Transverse colon (tissue), 4 donors: Measurements from ENCODE around the gene PLB1. TPM values are rescaled to one million over a fixed set of nuclear protein-coding genes. Genes with fewer than 3 reads are reported as not detected.
A peak's percentile ranks its signal among the peaks of the same experiment; 100 is the strongest.

Source experiments
- DNase-seq: peaks from one replicate; pipeline ENCODE4 v3.0.0-alpha.2; 2019
- H3K27ac ChIP-seq, 4 donors: fragments of 200-600 bp; sonication (generic); 2 replicates each; pipeline ENCODE4 v1.5.1; 2016 to 2018; ENCODE audit warnings: inconsistent platforms in 4 of 4
- H3K27me3 ChIP-seq: fragments of 200-600 bp; sonication (generic); 2 replicates; pipeline ENCODE4 v1.5.1; 2017; ENCODE audit warnings: inconsistent platforms
- H3K36me3 ChIP-seq, 4 donors: fragments of 200-600 bp; sonication (generic); 2 replicates each; pipeline ENCODE4 v1.5.1; 2017 to 2019; ENCODE audit warnings: inconsistent platforms in 4 of 4
- H3K4me1 ChIP-seq, 4 donors: fragments of 200-600 bp; sonication (generic); 2 replicates each; pipeline ENCODE4 v1.5.1; 2017 to 2020; ENCODE audit warnings: inconsistent platforms in 4 of 4
- H3K4me3 ChIP-seq, 4 donors: fragments of 200-600 bp; sonication (generic); 1 replicate in 1 of 4; 2 replicates in 3 of 4; pipeline versions ENCODE4 v1.5.1 to v1.6.1; 2017 to 2019; ENCODE audit warnings: inconsistent platforms in 4 of 4
- H3K9me3 ChIP-seq, 2 donors: fragments of 200-600 bp; sonication (generic); 2 replicates each; pipeline ENCODE4 v1.5.1; 2017 to 2019; ENCODE audit warnings: inconsistent platforms in 2 of 2
- EP300 ChIP-seq: sonication (generic); formaldehyde crosslinking; IDR thresholded peaks from one replicate; pipeline ENCODE4 v1.6.1; 2017; ENCODE audit warnings: antibody characterized with exemption, low read depth
- POLR2A ChIP-seq: fragments of 450-650 bp; IDR thresholded peaks from one replicate; pipeline ENCODE4 v1.6.1; 2016; ENCODE audit warnings: antibody characterized with exemption, mild to moderate bottlenecking, moderate library complexity
- POLR2AphosphoS5 ChIP-seq, 3 donors: sonication (generic); formaldehyde crosslinking; IDR thresholded peaks; one replicate each; pipeline ENCODE4 v1.6.1; 2016; ENCODE audit warnings: antibody characterized with exemption in 3 of 3
- WGBS, 2 donors: methylation state at CpG; one replicate each; pipeline ENCODE4 v1.1.5; 2018; ENCODE audit warnings: low coverage in 1 of 2; 5-methylcytosine and 5-hydroxymethylcytosine counted together
- in situ Hi-C, 4 donors: fragments of 200-750 bp; cut with MboI; loops; one replicate each; pipeline versions ENCODE4 v1.15.0 to v1.15.1; 2017; ENCODE audit warnings: low sequenced_read_pairs in 3 of 4, low pct_ligation_motif_present in 1 of 4, low pct_unique_long_range_greater_than_20kb in 1 of 4
- intact Hi-C: fragments of 100-400 bp; cut with DNase I; formaldehyde crosslinking; loops from one replicate; pipeline ENCODE4 v1.15.1; 2023; ENCODE audit warnings: low total_unique reads
- total RNA-seq, 4 donors: library from RNA; depleted of rRNA; stranded (reverse); fragments of >200 nt; gene quantifications; one replicate each; pipeline ENCODE4 v1.1.0, GENCODE V29; 2016
- TF ChIP-seq, protein P1 (sequence below), 5 experiments: fragments of 200-600 bp in 3 of 5; fragments of 450-650 bp in 2 of 5; sonication (generic) in 3 of 5; IDR thresholded peaks; 1 replicate in 2 of 5; 2 replicates in 3 of 5; pipeline ENCODE4 v1.5.1; 2016 to 2017; ENCODE audit warnings: antibody characterized with exemption in 5 of 5, inconsistent platforms in 3 of 5, mild to moderate bottlenecking in 2 of 5, moderate library complexity in 1 of 5

Gene PLB1
- total RNA-seq, 4 donors from 2014 or later = 0.20 to 4.2 (median 1.8) TPM

GRCh38 chr2:28652217-28652616 is 156.4 kb downstream of the PLB1 start:
- intact Hi-C loops = no loop called here
- TF ChIP-seq, protein P1, sequence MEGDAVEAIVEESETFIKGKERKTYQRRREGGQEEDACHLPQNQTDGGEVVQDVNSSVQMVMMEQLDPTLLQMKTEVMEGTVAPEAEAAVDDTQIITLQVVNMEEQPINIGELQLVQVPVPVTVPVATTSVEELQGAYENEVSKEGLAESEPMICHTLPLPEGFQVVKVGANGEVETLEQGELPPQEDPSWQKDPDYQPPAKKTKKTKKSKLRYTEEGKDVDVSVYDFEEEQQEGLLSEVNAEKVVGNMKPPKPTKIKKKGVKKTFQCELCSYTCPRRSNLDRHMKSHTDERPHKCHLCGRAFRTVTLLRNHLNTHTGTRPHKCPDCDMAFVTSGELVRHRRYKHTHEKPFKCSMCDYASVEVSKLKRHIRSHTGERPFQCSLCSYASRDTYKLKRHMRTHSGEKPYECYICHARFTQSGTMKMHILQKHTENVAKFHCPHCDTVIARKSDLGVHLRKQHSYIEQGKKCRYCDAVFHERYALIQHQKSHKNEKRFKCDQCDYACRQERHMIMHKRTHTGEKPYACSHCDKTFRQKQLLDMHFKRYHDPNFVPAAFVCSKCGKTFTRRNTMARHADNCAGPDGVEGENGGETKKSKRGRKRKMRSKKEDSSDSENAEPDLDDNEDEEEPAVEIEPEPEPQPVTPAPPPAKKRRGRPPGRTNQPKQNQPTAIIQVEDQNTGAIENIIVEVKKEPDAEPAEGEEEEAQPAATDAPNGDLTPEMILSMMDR (IDR thresholded peaks at IDR 0.05) = no peak
- TF ChIP-seq POLR2AphosphoS5 (IDR thresholded peaks at IDR 0.05) (no peak), EP300 (no peak), POLR2A (no peak)
- Histone ChIP-seq H3K9me3 (no peaks in the 10 kb centered on the region), H3K27ac (no peak overlapping the region), H3K36me3 (no peaks in the 10 kb centered on the region), H3K4me1 (peaks cover 13 to 55% (median 37%) of the 10 kb centered on the region in 4 donors), H3K27me3 (no peaks in the 10 kb centered on the region), H3K4me3 (no peak overlapping the region)
- in situ Hi-C loops = no loop called here
- WGBS, 2 donors = 13 to 50% methylated on average over 1 of the region's 1 CpG
- DNase-seq = no peak

- H3K27me3 ChIP-seq = no peaks in the 10 kb centered on the region
- no peaks in the 10 kb centered on the region for H3K36me3 ChIP-seq
- in situ Hi-C loops = no loop called here
- DNase-seq = no peak
- no peak for TF ChIP-seq POLR2AphosphoS5 (IDR thresholded peaks at IDR 0.05)
- no peak for TF ChIP-seq EP300
- no peak for TF ChIP-seq POLR2A
- TF ChIP-seq, protein P1 (IDR thresholded peaks at IDR 0.05) = no peak
- no peak overlapping the region for H3K4me3 ChIP-seq
- intact Hi-C loops = no loop called here
- H3K9me3 ChIP-seq = no peaks in the 10 kb centered on the region
- 79 to 83% methylated on average over 2 of the region's 2 CpGs for WGBS, 2 donors
- H3K27ac ChIP-seq = peak overlapping the region; percentile 41 to 71 (median 68)
- peaks cover 7 to 60% (median 36%) of the 10 kb centered on the region in 4 donors for H3K4me1 ChIP-seq
Measured at GRCh38 chr2:28653892-28654662, 158.2 kb downstream of the PLB1 start.

GRCh38 chr2:28654663-28655320 is 158.9 kb downstream of the PLB1 start:
- intact Hi-C loops (loop anchor here (5.0 kb wide), 1 partner anchor 1073 kb away; no protein-coding TSS in a partner anchor), in situ Hi-C loops (no loop called here)
- TF ChIP-seq, protein P1 (IDR thresholded peaks at IDR 0.05) = no peak
- peak in 2 of 3 donors; percentile 48 for TF ChIP-seq POLR2AphosphoS5 (IDR thresholded peaks at IDR 0.05)
- no peaks in the 10 kb centered on the region for H3K27me3 ChIP-seq
- H3K36me3 ChIP-seq = no peaks in the 10 kb centered on the region
- H3K4me3 ChIP-seq = no peak overlapping the region
- 34 to 52% methylated on average over 4 to 8 of the region's 8 CpGs for WGBS, 2 donors
- peaks cover 4 to 61% (median 37%) of the 10 kb centered on the region in 4 donors for H3K4me1 ChIP-seq
- H3K9me3 ChIP-seq = no peaks in the 10 kb centered on the region
- H3K27ac ChIP-seq = peak overlapping the region; percentile 59 to 71 (median 68)
- DNase-seq = peak; percentile 77

- Histone ChIP-seq H3K4me1 (peaks cover 16 to 81% (median 55%) of the 10 kb centered on the region in 4 donors), H3K36me3 (no peaks in the 10 kb centered on the region), H3K27me3 (no peaks in the 10 kb centered on the region), H3K4me3 (no peak overlapping the region), H3K27ac (peak overlapping the region; percentile 66 to 71 (median 70)), H3K9me3 (no peaks in the 10 kb centered on the region)
- intact Hi-C loops (loop anchor here (5.0 kb wide), 1 partner anchor 1070 kb away; no protein-coding TSS in a partner anchor), in situ Hi-C loops (no loop called here)
- peak; percentile 71 for DNase-seq
- WGBS, 2 donors = 51 to 55% methylated on average over 5 of the region's 5 CpGs
- TF ChIP-seq, protein P1 (IDR thresholded peaks at IDR 0.05) = no peak
- peak in 1 of 3 donors; percentile 14 for TF ChIP-seq POLR2AphosphoS5 (IDR thresholded peaks at IDR 0.05)
- TF ChIP-seq POLR2A = no peak
Measured at GRCh38 chr2:28656937-28657615, 161.2 kb downstream of the PLB1 start.
